GM12878 (cell line): ENCODE measurements around the gene PHB1. TPM values are rescaled to one million over a fixed set of nuclear protein-coding genes. Genes with fewer than 3 reads are reported as not detected.

Experiments used
- ATF2 ChIP-seq: IDR thresholded peaks from 2 replicates; pipeline ENCODE4 v1.6.1; 2012; ENCODE audit warnings: low read length, inconsistent platforms
- ATF7 ChIP-seq: fragments of 450-650 bp; IDR thresholded peaks from 2 replicates; pipeline ENCODE4 v1.6.1; 2016; ENCODE audit warnings: low read depth, mild to moderate bottlenecking
- E2F4 ChIP-seq: IDR thresholded peaks from 2 replicates; pipeline ENCODE4 v1.6.1; 2012; ENCODE audit warnings: low read depth, low read length, improper control_type of control experiment
- EED ChIP-seq: sonication (generic); IDR thresholded peaks from 2 replicates; pipeline ENCODE4 v1.6.1; 2016; ENCODE audit warnings: antibody characterized with exemption, low read depth
- ESRRA ChIP-seq: IDR thresholded peaks from 2 replicates; pipeline ENCODE4 v1.6.1; 2012; ENCODE audit warnings: mild to moderate bottlenecking, low read length, improper control_type of control experiment
- EZH2 ChIP-seq: IDR thresholded peaks from 2 replicates; pipeline ENCODE4 v1.6.1; 2012; ENCODE audit warnings: low read depth, mild to moderate bottlenecking, control low read depth, inconsistent platforms, low read length, borderline replicate concordance; ENCODE audit not compliant: control insufficient read depth
- HCFC1 ChIP-seq: fragments of 150-350 bp; IDR thresholded peaks from 2 replicates; pipeline ENCODE4 v1.6.1; 2014; ENCODE audit warnings: low read length
- IRF3 ChIP-seq: fragments of 450-650 bp; IDR thresholded peaks from 2 replicates; pipeline ENCODE4 v1.6.1; 2014; ENCODE audit warnings: mild to moderate bottlenecking
- IRF5 ChIP-seq: fragments of 450-650 bp; IDR thresholded peaks from 2 replicates; pipeline ENCODE4 v1.6.1; 2017; ENCODE audit warnings: borderline replicate concordance
- KDM1A ChIP-seq: fragments of 200-600 bp; sonication (generic); IDR thresholded peaks from 2 replicates; pipeline ENCODE4 v1.6.1; 2016; ENCODE audit warnings: borderline replicate concordance
- MEF2B ChIP-seq: fragments of 450-650 bp; IDR thresholded peaks from 2 replicates; pipeline ENCODE4 v1.6.1; 2018; ENCODE audit warnings: mild to moderate bottlenecking, moderate library complexity; ENCODE audit not compliant: partially characterized antibody, poor library complexity, severe bottlenecking
- NR2F1 ChIP-seq: fragments of 450-650 bp; conservative IDR thresholded peaks from 2 replicates; pipeline ENCODE4 v1.6.1; 2017; ENCODE audit warnings: mild to moderate bottlenecking
- SIN3A ChIP-seq: IDR thresholded peaks from 2 replicates; pipeline ENCODE4 v1.6.1; 2012; ENCODE audit warnings: low read depth, low read length, improper control_type of control experiment
- polyA plus RNA-seq, 11 experiments: library from polyadenylated mRNA; depleted of rRNA in 4 of 11; unstranded in 6 of 11; stranded (reverse) in 5 of 11; fragments of >200 nt; fragmentation: Nextera tagmentation in 4 of 11; fragmentation: Illumina TruSeq in 1 of 11; extraction: Ambion mirVana in 4 of 11; extraction: Trizol in 1 of 11; gene quantifications; 1 replicate in 1 of 11; 2 replicates in 10 of 11; pipeline versions ENCODE4 v1.2.1 to v1.2.3, GENCODE V29; 2011 to 2016; ENCODE audit warnings: inconsistent platforms in 2 of 11, missing spikeins in 2 of 11, low read depth in 1 of 11
- total RNA-seq, 4 experiments: library from RNA; depleted of rRNA in 3 of 4; stranded (reverse); fragments of >200 nt in 3 of 4; fragmentation: Illumina TruSeq in 1 of 4; extraction: Trizol in 1 of 4; gene quantifications; 2 replicates each; pipeline versions ENCODE4 v1.2.1 to v1.2.3, GENCODE V29; 2013 to 2021

The PHB1 gene
- total and polyA plus RNA-seq, 10 of the 15 experiments (the other 5 are each of a cell fraction or from before 2014, with no cell fraction given) = 117 to 466 (median 248) TPM

GRCh38 chr17:49440581-49440980, 25.9 kb upstream of the PHB1 start (continued):
- TF ChIP-seq EED = no peak
- TF ChIP-seq ESRRA = no peak
- no peak for TF ChIP-seq E2F4
- no peak for TF ChIP-seq MEF2B
- no peak for TF ChIP-seq SIN3A
- TF ChIP-seq NR2F1 = no peak
- no peak for TF ChIP-seq HCFC1
- no peak for TF ChIP-seq IRF5
- TF ChIP-seq EZH2 = no peak
- TF ChIP-seq KDM1A = no peak
- TF ChIP-seq ATF7 = no peak
- TF ChIP-seq ATF2 = no peak
- no peak for TF ChIP-seq IRF3
